ENCODE data around the gene NINL.

Gene NINL

DNA sequence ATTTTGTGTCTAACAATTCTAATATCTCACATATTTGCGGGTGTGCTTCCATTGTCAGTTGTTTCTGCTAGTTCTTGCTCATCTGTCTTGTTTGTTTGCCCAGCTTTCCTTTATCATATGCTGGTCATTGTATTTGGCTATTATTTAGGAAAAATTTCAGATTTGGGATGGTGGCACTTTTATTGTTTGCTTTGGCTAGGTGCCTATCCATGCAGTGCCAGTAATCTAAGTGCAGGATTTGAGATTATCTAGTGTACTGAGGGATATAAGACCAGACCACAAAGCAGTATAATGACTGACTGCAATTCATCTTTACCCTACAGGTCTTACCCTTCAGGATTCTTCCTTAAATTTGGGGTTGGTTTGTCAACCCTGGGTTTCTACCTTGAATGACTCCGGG is 63.9 kb downstream of the NINL start:
- H3K27ac ChIP-seq, result no peak overlapping the region
- no peaks in the 10 kb centered on the region for H3K9me3 ChIP-seq (ENCODE audit: control insufficient read depth, low read length)
- peaks cover 39% of the 10 kb centered on the region for H3K4me1 ChIP-seq
- no peak overlapping the region for H3K4me3 ChIP-seq (ENCODE audit: low read depth, low read length)
- TF ChIP-seq, protein P1, sequence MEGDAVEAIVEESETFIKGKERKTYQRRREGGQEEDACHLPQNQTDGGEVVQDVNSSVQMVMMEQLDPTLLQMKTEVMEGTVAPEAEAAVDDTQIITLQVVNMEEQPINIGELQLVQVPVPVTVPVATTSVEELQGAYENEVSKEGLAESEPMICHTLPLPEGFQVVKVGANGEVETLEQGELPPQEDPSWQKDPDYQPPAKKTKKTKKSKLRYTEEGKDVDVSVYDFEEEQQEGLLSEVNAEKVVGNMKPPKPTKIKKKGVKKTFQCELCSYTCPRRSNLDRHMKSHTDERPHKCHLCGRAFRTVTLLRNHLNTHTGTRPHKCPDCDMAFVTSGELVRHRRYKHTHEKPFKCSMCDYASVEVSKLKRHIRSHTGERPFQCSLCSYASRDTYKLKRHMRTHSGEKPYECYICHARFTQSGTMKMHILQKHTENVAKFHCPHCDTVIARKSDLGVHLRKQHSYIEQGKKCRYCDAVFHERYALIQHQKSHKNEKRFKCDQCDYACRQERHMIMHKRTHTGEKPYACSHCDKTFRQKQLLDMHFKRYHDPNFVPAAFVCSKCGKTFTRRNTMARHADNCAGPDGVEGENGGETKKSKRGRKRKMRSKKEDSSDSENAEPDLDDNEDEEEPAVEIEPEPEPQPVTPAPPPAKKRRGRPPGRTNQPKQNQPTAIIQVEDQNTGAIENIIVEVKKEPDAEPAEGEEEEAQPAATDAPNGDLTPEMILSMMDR (IDR thresholded peaks at IDR 0.05), result no peak
- H2AFZ ChIP-seq, result no peak overlapping the region
- peaks cover 24% of the 10 kb centered on the region for H3K79me2 ChIP-seq
- no peak overlapping the region for H3K4me2 ChIP-seq (ENCODE audit: low read length)
- no peaks in the 10 kb centered on the region for H3K27me3 ChIP-seq (ENCODE audit: control insufficient read depth, insufficient read depth, low read length)
- no peaks in the 10 kb centered on the region for H3K36me3 ChIP-seq (ENCODE audit: control insufficient read depth, insufficient read depth, low read length)
- H3K9ac ChIP-seq, result no peak overlapping the region

DNA sequence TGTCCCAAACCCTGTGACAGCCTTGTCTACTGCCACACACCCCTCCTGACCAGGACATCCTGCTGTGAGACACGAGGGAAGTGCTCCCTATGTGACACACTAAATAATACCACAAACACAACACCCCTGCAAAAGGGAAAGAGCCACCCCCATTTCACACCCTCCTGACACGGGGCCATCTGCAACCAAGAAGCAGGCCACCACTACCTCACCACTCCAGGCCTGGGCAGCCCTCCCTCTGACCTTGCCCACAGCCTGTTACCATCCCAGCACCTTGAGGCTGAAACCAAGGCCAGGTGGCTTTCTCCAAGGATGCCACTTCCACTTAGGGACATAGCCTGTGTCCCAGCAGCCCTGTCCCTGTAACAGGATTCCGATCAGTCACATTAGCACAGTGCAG is 68.2 kb downstream of the NINL start:
- no peaks in the 10 kb centered on the region for H3K27me3 ChIP-seq (ENCODE audit: control insufficient read depth, insufficient read depth, low read length)
- H3K4me3 ChIP-seq (ENCODE audit: low read depth, low read length), result no peak overlapping the region
- H3K36me3 ChIP-seq (ENCODE audit: control insufficient read depth, insufficient read depth, low read length), result no peaks in the 10 kb centered on the region
- H3K9ac ChIP-seq, result no peak overlapping the region
- H3K9me3 ChIP-seq (ENCODE audit: control insufficient read depth, low read length), result no peaks in the 10 kb centered on the region
- H3K4me1 ChIP-seq, result peaks cover 13% of the 10 kb centered on the region
- H3K27ac ChIP-seq, result no peak overlapping the region
- H3K4me2 ChIP-seq (ENCODE audit: low read length), result no peak overlapping the region
- TF ChIP-seq, protein P1 (IDR thresholded peaks at IDR 0.05), result no peak
- H3K79me2 ChIP-seq, result peaks cover 38% of the 10 kb centered on the region
- H2AFZ ChIP-seq, result no peak overlapping the region

DNA sequence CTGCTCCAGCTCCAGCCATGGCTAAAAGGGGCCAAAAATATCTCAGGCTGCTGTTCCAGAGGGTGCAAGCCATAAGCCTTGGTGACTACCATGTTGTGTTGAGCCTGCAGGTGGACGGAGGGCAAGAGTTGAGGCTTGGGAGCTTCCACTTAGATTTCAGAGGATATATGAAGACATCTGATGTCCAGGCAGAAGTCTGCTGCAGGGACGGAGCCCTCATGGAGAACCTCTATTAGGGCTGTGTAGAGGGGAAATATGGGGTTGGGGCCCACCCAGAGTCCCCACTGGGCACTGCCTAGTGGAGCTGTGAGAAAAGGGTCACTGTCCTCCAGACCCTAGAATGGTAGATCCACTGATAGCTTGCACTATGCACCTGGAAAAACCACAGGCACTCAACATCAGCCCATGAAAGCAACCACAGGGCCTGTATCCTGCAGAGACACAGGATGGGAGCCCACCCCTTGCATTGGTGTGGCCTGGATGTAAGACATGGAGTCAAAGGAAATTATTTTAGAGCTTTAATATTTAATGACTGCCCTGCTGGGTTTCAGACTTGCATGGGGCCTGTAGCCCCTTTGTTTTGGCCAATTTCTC is 70.5 kb downstream of the NINL start:
- Histone ChIP-seq H2AFZ (no peak overlapping the region), H3K36me3 (ENCODE audit: control insufficient read depth, insufficient read depth, low read length) (no peaks in the 10 kb centered on the region), H3K4me1 (no peaks in the 10 kb centered on the region)

DNA sequence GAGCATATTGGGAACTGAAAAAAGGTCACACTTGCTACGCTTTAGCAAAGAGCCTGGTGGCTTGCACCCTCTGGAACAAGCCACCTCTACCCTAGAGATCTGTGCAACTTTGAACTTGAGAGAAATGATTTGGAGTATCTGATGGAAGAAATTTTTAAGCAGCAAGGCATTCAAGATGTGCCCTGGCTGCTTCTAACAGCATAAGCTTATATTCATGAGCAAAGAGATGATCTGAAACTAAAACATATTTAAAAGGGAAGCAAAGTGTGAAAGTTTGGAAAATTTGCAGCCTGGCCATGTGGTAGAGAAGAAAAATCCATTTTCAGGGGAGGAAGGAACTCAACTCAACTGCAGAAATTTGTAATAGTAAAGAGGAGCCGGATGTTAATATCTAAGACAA is 71.1 kb downstream of the NINL start:
- H3K36me3 ChIP-seq (ENCODE audit: control insufficient read depth, insufficient read depth, low read length), result no peaks in the 10 kb centered on the region

More for the DNA sequence above, 70.5 kb downstream of the NINL start:
- Histone ChIP-seq H3K4me3 (ENCODE audit: low read depth, low read length) (no peak overlapping the region), H3K79me2 (peaks cover 38% of the 10 kb centered on the region), H3K27me3 (ENCODE audit: control insufficient read depth, insufficient read depth, low read length) (no peaks in the 10 kb centered on the region), H3K9ac (no peak overlapping the region), H3K4me2 (ENCODE audit: low read length) (no peak overlapping the region), H3K9me3 (ENCODE audit: control insufficient read depth, low read length) (no peaks in the 10 kb centered on the region), H3K27ac (no peak overlapping the region)
- TF ChIP-seq, protein P1 (IDR thresholded peaks at IDR 0.05), result no peak

More for the DNA sequence above, 71.1 kb downstream of the NINL start:
- H3K4me2 ChIP-seq (ENCODE audit: low read length), result no peak overlapping the region
- H3K4me3 ChIP-seq (ENCODE audit: low read depth, low read length), result no peak overlapping the region
- TF ChIP-seq, protein P1 (IDR thresholded peaks at IDR 0.05), result no peak
- H3K79me2 ChIP-seq, result peaks cover 38% of the 10 kb centered on the region
- no peaks in the 10 kb centered on the region for H3K9me3 ChIP-seq (ENCODE audit: control insufficient read depth, low read length)
- no peak overlapping the region for H3K27ac ChIP-seq
- H3K9ac ChIP-seq, result no peak overlapping the region
- no peaks in the 10 kb centered on the region for H3K4me1 ChIP-seq
- H3K27me3 ChIP-seq (ENCODE audit: control insufficient read depth, insufficient read depth, low read length), result no peaks in the 10 kb centered on the region
- no peak overlapping the region for H2AFZ ChIP-seq

All from parathyroid adenoma (tissue), 2 donors.